ENCODE results near the gene CCP110.

DNA sequence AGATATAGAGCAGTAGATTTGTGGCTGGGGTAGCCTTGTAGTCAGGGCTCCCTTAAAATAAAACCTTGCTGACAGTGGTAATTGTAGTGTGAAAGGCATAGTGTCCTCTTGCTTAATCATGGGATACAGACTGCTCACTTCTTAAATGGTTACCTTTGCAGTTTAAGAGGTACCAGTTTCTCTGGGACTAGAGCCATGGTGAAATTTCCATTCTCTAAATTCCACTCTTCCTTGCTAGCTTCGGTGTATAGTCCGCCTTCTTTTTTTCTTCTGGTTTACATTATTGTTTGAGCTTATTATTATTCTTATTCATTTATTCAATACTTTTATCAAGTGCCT, 1.6 kb downstream of the CCP110 start:
- TF ChIP-seq POLR2AphosphoS5 (IDR thresholded peaks at IDR 0.05; ENCODE audit: low read depth, low read length) (no peak), POLR2A (IDR thresholded peaks at IDR 0.05; ENCODE audit: low read depth, low read length) (no peak), TAF1 (IDR thresholded peaks at IDR 0.05; ENCODE audit: low read depth, low read length) (no peak), POU2F2 (IDR thresholded peaks at IDR 0.05; ENCODE audit: low read depth, low read length) (no peak), SPI1 (IDR thresholded peaks at IDR 0.05; ENCODE audit: low read depth, low read length) (no peak), PAX5 (IDR thresholded peaks at IDR 0.05; ENCODE audit: insufficient read depth, low read length, severe bottlenecking) (no peak)
